Lower leg skin (tissue), 3 donors: ENCODE results near the gene OR52B4.
"Not testable (repeated sequence)": the region's sequence is repeated elsewhere in the genome, so short reads cannot be mapped to it uniquely, and the experiment has no call there.

Source experiments
- CTCF ChIP-seq, 3 donors: fragments of 450-650 bp; IDR thresholded peaks; one replicate each; pipeline ENCODE4 v1.5.1; 2016; ENCODE audit warnings: antibody characterized with exemption in 3 of 3, mild to moderate bottlenecking in 3 of 3, moderate library complexity in 2 of 3
- POLR2A ChIP-seq, 2 donors: fragments of 450-650 bp; IDR thresholded peaks; one replicate each; pipeline ENCODE4 v1.6.1; 2016 to 2017; ENCODE audit warnings: antibody characterized with exemption in 2 of 2, mild to moderate bottlenecking in 1 of 2, moderate library complexity in 1 of 2

GRCh38 chr11:4348142-4348541 is 20.0 kb downstream of the OR52B4 start:
- TF ChIP-seq CTCF, POLR2A (IDR thresholded peaks at IDR 0.05): not testable (repeated sequence)
